Neural progenitor cell (in vitro differentiated cells): ENCODE results near the gene IRF1.

Source experiments
- EZH2 ChIP-seq: fragments of 200-600 bp; sonication (generic); IDR thresholded peaks from 2 replicates; pipeline ENCODE4 v1.6.1; 2017; ENCODE audit warnings: antibody characterized with exemption, mild to moderate bottlenecking, moderate library complexity
- EZH2phosphoT487 ChIP-seq: fragments of 200-600 bp; sonication (generic); IDR thresholded peaks from 2 replicates; pipeline ENCODE4 v1.6.1; 2017; ENCODE audit warnings: antibody characterized with exemption
- TF ChIP-seq, protein P1 (sequence below): fragments of 200-600 bp; sonication (generic); IDR thresholded peaks from 2 replicates; pipeline ENCODE4 v1.5.1; 2017; ENCODE audit warnings: antibody characterized with exemption, mild to moderate bottlenecking

DNA sequence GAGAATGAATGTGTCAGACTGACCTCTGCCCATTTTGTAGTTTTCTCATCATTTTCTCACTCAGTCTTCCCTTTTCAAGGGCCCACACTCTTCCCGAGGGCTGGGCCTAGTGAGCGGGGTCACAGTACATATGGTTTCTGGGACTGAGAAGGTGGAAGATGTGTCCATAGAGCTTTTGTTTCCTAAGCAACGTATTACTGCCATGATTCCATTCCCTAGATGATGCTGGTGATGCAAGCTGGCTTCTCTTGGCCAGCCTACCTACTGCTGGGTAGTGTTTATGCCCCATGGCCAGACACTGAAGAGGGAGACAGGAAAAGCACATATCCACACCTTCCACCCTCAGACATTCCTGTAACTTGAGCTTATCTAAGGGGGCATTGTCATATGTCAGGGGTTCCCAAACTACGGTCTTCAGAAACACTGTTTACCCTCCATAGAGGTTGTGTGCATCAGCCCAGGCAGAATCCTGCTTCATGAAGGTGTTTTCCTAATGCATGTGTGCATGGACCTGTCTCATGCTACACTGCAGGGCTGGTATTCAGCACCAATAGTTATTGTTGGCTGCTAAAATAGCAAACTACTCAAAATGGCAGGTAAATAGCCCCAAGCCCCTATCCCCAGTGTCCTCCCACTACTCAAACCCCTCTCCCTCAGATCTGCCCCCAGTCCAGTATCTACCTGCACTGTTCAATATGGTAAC lies 9.5 kb downstream of the IRF1 start:
- TF ChIP-seq EZH2 (no peak), EZH2phosphoT487 (no peak)
- TF ChIP-seq, protein P1, sequence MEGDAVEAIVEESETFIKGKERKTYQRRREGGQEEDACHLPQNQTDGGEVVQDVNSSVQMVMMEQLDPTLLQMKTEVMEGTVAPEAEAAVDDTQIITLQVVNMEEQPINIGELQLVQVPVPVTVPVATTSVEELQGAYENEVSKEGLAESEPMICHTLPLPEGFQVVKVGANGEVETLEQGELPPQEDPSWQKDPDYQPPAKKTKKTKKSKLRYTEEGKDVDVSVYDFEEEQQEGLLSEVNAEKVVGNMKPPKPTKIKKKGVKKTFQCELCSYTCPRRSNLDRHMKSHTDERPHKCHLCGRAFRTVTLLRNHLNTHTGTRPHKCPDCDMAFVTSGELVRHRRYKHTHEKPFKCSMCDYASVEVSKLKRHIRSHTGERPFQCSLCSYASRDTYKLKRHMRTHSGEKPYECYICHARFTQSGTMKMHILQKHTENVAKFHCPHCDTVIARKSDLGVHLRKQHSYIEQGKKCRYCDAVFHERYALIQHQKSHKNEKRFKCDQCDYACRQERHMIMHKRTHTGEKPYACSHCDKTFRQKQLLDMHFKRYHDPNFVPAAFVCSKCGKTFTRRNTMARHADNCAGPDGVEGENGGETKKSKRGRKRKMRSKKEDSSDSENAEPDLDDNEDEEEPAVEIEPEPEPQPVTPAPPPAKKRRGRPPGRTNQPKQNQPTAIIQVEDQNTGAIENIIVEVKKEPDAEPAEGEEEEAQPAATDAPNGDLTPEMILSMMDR = no peak
